DMS53 treated with DMSO at 0.1 percent for 48 hours (cell line): ENCODE data around the gene CLTB.
"Not testable (repeated sequence)": the region's sequence is repeated elsewhere in the genome, so short reads cannot be mapped to it uniquely, and the experiment has no call there.

Experiments used
- DNase-seq: peaks from one replicate; lab custom pipeline; 2025; ENCODE audit not compliant: unreplicated experiment; lab: John Stamatoyannopoulos, UW

Gene CLTB, protein sequence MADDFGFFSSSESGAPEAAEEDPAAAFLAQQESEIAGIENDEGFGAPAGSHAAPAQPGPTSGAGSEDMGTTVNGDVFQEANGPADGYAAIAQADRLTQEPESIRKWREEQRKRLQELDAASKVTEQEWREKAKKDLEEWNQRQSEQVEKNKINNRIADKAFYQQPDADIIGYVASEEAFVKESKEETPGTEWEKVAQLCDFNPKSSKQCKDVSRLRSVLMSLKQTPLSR

DNA sequence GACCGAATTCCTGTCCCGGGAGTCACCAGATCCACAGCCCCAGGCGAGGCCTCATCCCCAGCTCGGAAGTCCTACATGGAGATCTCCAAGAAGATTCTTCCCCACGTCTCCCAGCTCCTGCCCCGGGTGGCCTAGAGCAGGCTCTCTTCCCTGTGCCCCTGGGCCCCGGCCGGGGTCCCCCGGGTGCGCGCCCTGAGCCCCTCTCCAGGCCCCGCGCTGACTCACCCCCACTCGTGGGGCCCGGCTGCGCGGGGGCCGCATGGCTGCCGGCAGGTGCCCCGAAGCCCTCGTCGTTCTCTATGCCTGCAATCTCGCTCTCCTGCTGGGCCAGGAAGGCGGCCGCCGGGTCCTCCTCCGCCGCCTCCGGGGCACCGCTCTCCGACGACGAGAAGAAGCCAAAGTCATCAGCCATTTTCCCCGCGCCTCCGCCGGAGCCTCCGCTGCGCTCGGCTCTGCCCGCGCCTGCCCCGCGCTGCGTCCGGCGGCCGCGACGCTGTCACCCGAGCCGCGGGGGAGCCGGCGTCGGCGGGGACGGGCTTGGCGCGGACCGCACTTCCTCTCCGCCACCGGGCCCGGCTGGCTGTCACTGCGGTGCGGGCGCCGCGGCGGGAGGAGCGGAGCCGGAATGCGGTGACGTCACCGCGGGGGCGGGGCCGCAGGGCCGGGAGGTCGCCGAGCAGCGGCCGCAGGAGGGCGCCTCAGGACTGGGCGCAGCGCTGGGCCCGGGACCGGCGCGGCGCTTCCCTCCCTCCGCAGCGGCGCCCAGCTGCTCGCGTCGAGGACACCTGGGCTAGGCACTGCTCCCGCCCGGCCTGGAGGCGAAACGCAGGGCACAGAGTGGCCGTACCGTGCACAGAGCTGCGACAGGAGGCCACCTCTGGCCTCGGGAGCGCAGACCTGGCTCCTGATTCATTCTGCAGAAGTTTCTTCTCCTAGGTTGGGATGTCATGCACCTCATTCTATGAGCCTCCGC is at the start of gene CLTB:
Gene CLTB (minus strand): TSS at position 588 of the 973 bp plus-strand sequence. CDS start 176 bp downstream, at position 412.
- peak; percentile 90 for DNase-seq

DNA sequence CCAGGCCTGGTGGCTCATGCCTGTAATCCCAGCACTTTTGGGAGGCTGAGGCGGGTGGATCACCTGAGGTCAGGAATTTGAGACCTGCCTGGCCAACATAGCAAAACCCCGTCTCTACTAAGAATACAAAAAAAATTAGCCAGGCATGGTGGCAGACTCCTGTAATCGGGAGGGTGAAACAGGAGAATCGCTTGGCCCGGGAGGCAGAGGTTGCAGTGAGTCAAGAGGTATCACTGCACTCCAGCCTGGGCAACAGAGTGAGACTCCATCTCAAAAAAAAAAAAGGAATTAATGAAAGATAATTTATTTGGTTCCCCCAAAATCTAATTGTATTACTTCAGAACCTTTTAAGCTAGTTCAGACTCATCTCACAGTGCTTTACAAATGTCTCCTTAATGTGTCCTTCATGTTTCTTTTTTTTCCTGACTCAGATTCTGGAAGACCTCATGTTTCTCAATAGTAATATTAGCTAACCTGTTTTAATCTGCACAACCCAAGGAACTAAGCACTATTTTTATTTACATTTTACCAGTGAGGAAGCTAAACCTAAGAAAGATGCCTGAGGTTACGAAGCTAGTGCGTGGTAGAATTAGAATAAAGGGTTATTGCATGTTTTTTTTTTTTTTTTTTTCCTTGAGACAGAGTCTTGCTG is 46.9 kb upstream of the CLTB start:
- no peak for DNase-seq

- DNase-seq, result no peak
Measured at GRCh38 chr5:176461349-176461748, 45.0 kb upstream of the CLTB start.

GRCh38 chr5:176458904-176459561 is 42.7 kb upstream of the CLTB start:
- DNase-seq, result no peak

GRCh38 chr5:176454724-176455394 is 38.5 kb upstream of the CLTB start:
- DNase-seq, result no peak

GRCh38 chr5:176450077-176450476 is 33.7 kb upstream of the CLTB start:
- DNase-seq, result no peak

- peak; percentile 91 for DNase-seq
Measured at GRCh38 chr5:176447978-176448608, 31.8 kb upstream of the CLTB start, which contains the start of gene FAF2. FAF2 (plus strand) TSS chr5:176448385; CDS start chr5:176448408, 23 bp downstream.

DNA sequence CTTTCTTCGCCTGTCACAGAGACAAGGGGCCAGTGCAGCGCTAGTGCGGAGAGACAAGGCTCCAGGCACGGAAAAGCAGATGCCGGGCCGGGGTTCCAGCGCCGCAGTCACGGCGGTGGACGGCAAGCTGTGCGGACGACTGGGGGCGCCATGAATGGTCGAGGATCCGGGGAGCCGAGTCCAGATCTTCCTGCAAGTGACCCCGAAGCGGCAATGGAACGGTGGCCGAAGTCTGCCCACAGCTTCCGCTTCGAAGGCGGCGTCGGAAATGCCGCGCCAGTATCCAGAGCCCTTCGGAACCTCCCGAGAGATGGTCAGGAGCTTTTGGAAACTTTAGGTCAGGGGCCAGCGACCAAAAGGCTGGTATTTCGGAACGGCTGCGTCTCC is 31.2 kb upstream of the CLTB start:
- DNase-seq, result no peak

GRCh38 chr5:176446884-176447590 is 30.7 kb upstream of the CLTB start:
- no peak for DNase-seq

- DNase-seq, result no peak
Measured at GRCh38 chr5:176446028-176446665, 29.8 kb upstream of the CLTB start.

DNA sequence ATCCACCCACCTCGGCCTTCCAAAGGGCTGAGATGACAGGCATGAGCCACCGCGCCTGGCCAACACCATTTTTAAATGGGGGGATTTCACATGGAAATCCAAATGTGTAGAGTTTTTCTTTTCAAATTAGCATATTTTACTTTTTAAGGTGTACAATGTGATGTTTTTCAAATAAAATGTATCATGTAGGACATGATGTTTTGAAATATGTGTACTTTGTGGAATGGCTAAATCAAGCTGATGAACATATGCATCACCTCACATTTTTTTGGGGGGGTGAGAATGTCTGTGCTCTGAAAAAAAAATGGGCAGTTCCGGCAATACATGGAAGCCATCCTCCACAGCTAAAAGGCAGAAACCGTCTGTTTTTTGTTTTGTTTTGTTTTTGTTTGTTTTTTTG is 28.4 kb upstream of the CLTB start:
- no peak for DNase-seq

- DNase-seq, result not testable (repeated sequence)
Measured at GRCh38 chr5:176442911-176443310, 26.6 kb upstream of the CLTB start.

DNA sequence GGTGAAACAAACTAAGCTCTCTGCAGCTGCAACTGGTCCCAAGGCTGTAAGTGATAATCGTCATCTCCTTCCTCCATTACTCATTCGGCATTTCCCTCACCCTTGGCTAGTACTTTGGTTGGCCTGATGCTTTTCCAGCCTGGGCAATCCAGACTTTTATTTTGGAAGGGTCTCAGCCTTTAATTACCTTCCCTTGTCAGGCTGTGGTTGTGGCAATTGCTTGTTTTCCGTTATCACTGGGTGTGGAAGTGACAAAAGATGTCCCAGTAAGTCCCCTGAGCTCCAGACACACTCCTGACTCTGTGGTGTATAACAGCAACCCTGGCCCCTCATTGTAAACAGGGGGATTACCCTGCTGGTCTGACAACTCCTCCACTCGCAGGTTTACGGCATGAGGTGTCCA is 25.6 kb upstream of the CLTB start:
- DNase-seq, result no peak

DNA sequence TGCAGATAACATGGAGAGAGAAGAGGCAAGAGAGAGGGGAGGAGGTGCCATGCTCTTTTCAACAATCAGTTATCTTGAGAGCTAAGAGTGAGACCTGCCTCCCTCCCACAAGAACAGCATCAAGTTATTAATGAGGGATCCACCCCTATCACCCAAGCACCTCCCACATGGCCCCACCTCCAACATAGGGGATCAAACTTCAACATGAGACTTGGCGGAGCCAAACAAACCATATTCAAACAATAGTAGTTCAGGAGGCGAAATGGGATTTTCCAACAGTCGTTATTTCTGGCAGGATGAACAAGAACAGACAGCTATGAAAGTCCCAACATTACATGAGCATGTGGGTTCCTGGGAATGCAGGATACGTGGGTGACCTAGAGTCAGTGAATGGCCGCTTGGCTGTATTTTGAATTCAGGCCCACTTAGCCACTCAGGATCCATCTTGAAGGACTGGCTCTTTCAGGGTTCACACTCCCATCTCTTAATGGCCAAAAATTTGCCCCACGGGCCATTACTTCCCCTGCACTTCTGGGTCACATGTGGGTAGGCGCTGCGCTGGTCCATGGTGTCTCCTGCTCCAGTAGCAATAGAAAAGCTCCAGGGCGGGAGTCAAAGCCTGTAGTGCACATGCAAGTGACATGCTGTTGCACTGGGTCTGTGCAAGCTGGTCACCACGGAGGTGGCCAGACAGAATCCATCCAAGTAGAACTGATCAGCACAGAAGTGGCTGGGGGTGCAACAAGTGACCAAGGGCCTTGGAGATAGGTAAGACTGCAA is 24.8 kb upstream of the CLTB start:
- no peak for DNase-seq

DNA sequence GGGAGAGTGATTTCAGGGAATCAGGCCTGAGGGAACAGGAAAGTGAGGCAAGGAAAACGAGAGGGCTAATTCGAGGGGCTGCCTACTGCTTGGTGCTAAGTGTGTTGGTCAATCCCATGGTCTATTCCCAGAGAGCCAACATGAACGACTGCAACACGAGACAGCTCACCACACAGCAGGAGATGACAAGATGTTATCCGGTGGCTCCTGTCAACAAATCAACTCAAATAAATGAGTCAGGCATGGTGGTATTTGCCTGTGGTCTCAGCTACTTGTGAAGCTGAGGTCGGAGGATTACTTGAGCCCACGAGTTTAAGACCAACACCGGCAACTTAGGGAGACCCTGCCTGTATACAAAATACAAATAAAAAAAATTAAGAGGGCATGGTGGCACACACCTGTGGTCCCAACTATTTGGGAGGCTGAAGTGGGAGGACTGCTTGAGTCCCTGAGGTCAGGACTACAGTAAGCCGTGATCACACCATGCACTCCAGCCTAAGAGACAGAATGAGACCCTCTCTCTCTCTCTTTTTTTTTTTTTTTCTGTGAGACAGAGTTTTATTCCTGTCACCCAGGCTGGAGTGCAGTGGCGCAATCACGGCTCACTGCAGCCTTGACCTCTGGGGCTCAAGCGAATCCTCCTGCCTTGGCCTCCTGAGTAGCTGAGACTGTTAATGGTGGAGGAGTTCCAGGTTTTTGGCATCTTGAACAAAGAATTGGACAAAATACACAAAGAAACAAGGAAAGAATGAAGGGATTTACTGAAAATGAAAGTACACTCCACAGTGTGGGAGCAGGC is 22.8 kb upstream of the CLTB start:
- DNase-seq, result peak; percentile 18

- no peak for DNase-seq
Measured at GRCh38 chr5:176436656-176437055, 20.3 kb upstream of the CLTB start.

GRCh38 chr5:176432707-176433106 is 16.4 kb upstream of the CLTB start:
- DNase-seq, result no peak
